Thoracic aorta (tissue), 2 donors: ENCODE data around the gene ATRN. TPM values are rescaled to one million over a fixed set of nuclear protein-coding genes. Genes with fewer than 3 reads are reported as not detected.
A peak's percentile ranks its signal among the peaks of the same experiment; 100 is the strongest.

Experiments
- ATAC-seq: fragments of 150-250 bp; one replicate; pipeline ENCODE4 v1.8.0; 2017; ENCODE audit warnings: low read depth; ENCODE audit not compliant: insufficient number of reproducible peaks, low FRiP score
- DNase-seq: peaks from one replicate; pipeline ENCODE4 v3.0.0-alpha.2; 2020; ENCODE audit warnings: low spot score
- H3K27ac ChIP-seq, 2 donors: fragments of 200-600 bp; sonication (generic); 1 replicate in 1 of 2; 2 replicates in 1 of 2; pipeline ENCODE4 v1.5.1; 2016; ENCODE audit warnings: mild to moderate bottlenecking in 2 of 2, moderate library complexity in 2 of 2
- H3K27me3 ChIP-seq: fragments of 200-600 bp; sonication (generic); replicated peaks from 2 replicates; pipeline ENCODE4 v1.6.0; 2016; ENCODE audit warnings: mild to moderate bottlenecking; ENCODE audit not compliant: insufficient read depth
- H3K36me3 ChIP-seq: fragments of 200-600 bp; sonication (generic); one replicate; pipeline ENCODE4 v1.5.1; 2016
- H3K4me1 ChIP-seq, 2 donors: fragments of 200-600 bp; sonication (generic); 1 replicate in 1 of 2; 2 replicates in 1 of 2; pipeline versions ENCODE4 v1.5.1 to v1.6.0; 2016; ENCODE audit warnings: low read depth in 2 of 2, mild to moderate bottlenecking in 1 of 2; ENCODE audit not compliant: control insufficient read depth in 1 of 2
- H3K4me3 ChIP-seq: fragments of 200-600 bp; sonication (generic); 2 replicates; pipeline ENCODE4 v1.5.1; 2016; ENCODE audit warnings: mild to moderate bottlenecking
- H3K9me3 ChIP-seq: fragments of 200-600 bp; sonication (generic); 2 replicates; pipeline ENCODE4 v1.5.1; 2016
- total RNA-seq, 2 donors: library from RNA; depleted of rRNA; stranded (reverse); fragments of >200 nt; gene quantifications; one replicate each; pipeline versions ENCODE4 v1.1.0 to v1.2.3, GENCODE V29; 2016
- TF ChIP-seq, protein P1 (sequence below): fragments of 200-600 bp; sonication (generic); IDR thresholded peaks from one replicate; pipeline ENCODE4 v1.5.1; 2019; ENCODE audit warnings: antibody characterized with exemption

The ATRN gene
- total RNA-seq, 2 donors from 2014 or later, result 25.0 to 32.9 TPM

DNA sequence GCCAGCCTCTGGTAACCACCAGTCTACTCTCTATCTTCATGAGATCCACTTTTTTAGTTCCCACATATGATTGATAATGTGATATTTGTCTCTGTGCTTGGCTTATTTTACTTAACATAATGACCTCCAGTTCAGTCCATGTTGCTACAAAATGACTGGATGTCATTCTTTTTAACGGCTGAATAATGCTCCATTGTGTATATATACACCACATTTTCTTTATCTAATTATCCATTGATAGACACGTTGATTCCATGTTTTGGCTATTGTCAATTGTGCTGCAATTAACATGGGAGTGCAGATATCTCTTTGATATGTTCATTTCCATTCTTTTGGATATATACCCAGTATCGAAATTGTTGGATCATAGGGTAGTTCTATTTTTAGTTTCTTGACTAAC lies 89.3 kb downstream of the ATRN start:
- TF ChIP-seq, protein P1, sequence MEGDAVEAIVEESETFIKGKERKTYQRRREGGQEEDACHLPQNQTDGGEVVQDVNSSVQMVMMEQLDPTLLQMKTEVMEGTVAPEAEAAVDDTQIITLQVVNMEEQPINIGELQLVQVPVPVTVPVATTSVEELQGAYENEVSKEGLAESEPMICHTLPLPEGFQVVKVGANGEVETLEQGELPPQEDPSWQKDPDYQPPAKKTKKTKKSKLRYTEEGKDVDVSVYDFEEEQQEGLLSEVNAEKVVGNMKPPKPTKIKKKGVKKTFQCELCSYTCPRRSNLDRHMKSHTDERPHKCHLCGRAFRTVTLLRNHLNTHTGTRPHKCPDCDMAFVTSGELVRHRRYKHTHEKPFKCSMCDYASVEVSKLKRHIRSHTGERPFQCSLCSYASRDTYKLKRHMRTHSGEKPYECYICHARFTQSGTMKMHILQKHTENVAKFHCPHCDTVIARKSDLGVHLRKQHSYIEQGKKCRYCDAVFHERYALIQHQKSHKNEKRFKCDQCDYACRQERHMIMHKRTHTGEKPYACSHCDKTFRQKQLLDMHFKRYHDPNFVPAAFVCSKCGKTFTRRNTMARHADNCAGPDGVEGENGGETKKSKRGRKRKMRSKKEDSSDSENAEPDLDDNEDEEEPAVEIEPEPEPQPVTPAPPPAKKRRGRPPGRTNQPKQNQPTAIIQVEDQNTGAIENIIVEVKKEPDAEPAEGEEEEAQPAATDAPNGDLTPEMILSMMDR, result no peak
- H3K9me3 ChIP-seq, result no peaks in the 10 kb centered on the region
- H3K4me3 ChIP-seq, result no peak overlapping the region
- peaks cover 4% of the 10 kb centered on the region for H3K36me3 ChIP-seq
- ATAC-seq (no peak), DNase-seq (no peak)
- H3K27me3 ChIP-seq, result no peaks in the 10 kb centered on the region
- H3K27ac ChIP-seq, result no peak overlapping the region
- no peaks in the 10 kb centered on the region for H3K4me1 ChIP-seq

- Histone ChIP-seq H3K4me3 (no peak overlapping the region), H3K27ac (no peak overlapping the region), H3K27me3 (no peaks in the 10 kb centered on the region), H3K36me3 (peaks cover 4% of the 10 kb centered on the region), H3K4me1 (no peaks in the 10 kb centered on the region), H3K9me3 (no peaks in the 10 kb centered on the region)
- TF ChIP-seq, protein P1, result no peak
- DNase-seq (no peak), ATAC-seq (no peak)
Observed at GRCh38 chr20:3560578-3560977, 89.8 kb downstream of the ATRN start.

DNA sequence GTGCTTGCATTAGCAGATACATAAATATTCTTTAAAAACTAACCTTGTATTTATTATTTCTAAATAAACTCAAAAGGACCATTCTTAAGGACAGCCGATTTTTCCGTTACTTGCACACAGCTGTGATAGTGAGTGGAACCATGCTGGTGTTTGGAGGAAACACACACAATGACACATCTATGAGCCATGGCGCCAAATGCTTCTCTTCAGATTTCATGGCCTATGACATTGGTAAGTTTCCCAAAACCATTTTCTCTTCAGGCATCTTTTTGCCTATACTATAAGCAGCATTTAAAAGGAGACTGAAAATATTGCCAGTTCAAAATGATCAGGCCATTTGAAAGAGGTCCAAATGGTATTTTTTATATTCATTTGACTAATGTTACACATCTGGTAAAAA lies 92.3 kb downstream of the ATRN start:
- ATAC-seq, result no peak
- TF ChIP-seq, protein P1, result no peak
- no peaks in the 10 kb centered on the region for H3K4me1 ChIP-seq
- no peak overlapping the region for H3K27ac ChIP-seq
- no peak overlapping the region for H3K4me3 ChIP-seq
- no peak for DNase-seq
- no peaks in the 10 kb centered on the region for H3K9me3 ChIP-seq
- no peaks in the 10 kb centered on the region for H3K27me3 ChIP-seq
- peaks cover 9% of the 10 kb centered on the region for H3K36me3 ChIP-seq

- TF ChIP-seq, protein P1, result peak; percentile 40
- H3K36me3 ChIP-seq, result peaks cover 9% of the 10 kb centered on the region
- DNase-seq, result no peak
- H3K4me3 ChIP-seq, result no peak overlapping the region
- no peaks in the 10 kb centered on the region for H3K9me3 ChIP-seq
- no peak overlapping the region for H3K27ac ChIP-seq
- ATAC-seq, result no peak
- H3K27me3 ChIP-seq, result no peaks in the 10 kb centered on the region
- H3K4me1 ChIP-seq, result no peaks in the 10 kb centered on the region
Observed at GRCh38 chr20:3563548-3564177, 92.8 kb downstream of the ATRN start.

GRCh38 chr20:3565851-3566250 lies 95.0 kb downstream of the ATRN start:
- Histone ChIP-seq H3K9me3 (no peaks in the 10 kb centered on the region), H3K4me3 (no peak overlapping the region), H3K27ac (no peak overlapping the region), H3K4me1 (no peaks in the 10 kb centered on the region), H3K27me3 (no peaks in the 10 kb centered on the region), H3K36me3 (peaks cover 9% of the 10 kb centered on the region)
- no peak for DNase-seq
- no peak for ATAC-seq
- TF ChIP-seq, protein P1, result no peak
